ENCODE data around the gene RNF157. TPM values are rescaled to one million over a fixed set of nuclear protein-coding genes. Genes with fewer than 3 reads are reported as not detected.

The RNF157 gene
- total and polyA plus RNA-seq, 2 of the 13 experiments (the other 11 are each of a cell fraction or from before 2014, with no cell fraction given) = 0.44 to 1.5 TPM

DNA sequence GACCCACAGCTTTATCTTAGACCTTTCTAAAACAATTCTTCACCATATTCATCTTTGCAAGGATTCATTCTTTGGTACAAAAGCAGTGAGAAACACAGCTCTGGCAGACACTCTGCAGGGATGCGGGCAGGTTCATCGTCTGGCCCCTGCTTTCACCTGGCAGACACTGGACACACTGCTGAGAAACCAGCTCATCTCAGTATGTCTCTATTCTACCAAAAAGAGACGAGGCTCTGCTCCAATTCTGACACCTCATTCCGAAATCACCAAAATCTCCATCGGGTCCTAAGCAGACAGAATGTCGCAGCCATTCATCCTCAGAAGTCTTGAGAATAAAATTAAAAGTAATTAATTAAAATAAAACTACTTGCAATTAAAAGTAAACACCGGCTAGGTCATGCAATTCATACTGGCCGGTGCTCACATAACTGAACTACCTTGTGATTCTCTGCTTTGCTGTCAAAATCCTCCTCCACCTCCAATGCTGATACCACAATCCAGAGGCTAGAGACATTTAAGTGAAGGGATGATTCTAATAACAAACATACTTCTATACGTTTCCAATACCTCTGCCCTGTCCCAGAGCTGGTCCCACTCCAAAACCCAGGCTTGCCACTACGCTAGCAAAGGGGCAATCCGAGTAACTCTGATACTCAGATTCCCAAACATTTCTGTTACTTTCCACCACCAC lies 1.3 kb downstream of the RNF157 start:
- ChIA-PET CTCF (ENCODE audit: low intra/inter-chr PET ratio, low total read pairs) (no interaction called here), POLR2A (interaction anchor here (1.3 to 2.7 kb wide), 6 partner anchors 8 to 459 kb away, joined by 5 to 32 read pairs (median 12); partner anchors contain the start of gene UBALD2)
- BruUV-seq (replicated peaks) = no TSS peak
- intact Hi-C loops (cut with micrococcal nuclease; ENCODE audit: unreplicated experiment) = loop anchor here (1.0 to 2.0 kb wide), 3 partner anchors 18 to 40 kb away; no protein-coding TSS in a partner anchor
- Histone ChIP-seq H3K27ac (ENCODE audit: extremely low read length, insufficient read depth, low read length) (no peak overlapping the region), H3K4me3 (replicated peaks in 1 of 3; ENCODE audit: insufficient read depth in 1 of 3, low read depth in 2 of 3, low read length in 3 of 3) (no peak overlapping the region), H3K4me2 (ENCODE audit: low read depth, low read length) (no peak overlapping the region; the same call in 1 of the 2 replicates), H3K79me2 (ENCODE audit: insufficient read depth, low read length) (no peaks in the 10 kb centered on the region), H3K9me3 (ENCODE audit: low read length) (no peaks in the 10 kb centered on the region), H4K20me1 (ENCODE audit: insufficient read depth, low read length) (no peaks in the 10 kb centered on the region), H3K9ac (ENCODE audit: insufficient read depth, low read depth, low read length) (no peak overlapping the region), H2AFZ (ENCODE audit: low read length) (no peak overlapping the region), H3K4me1 (ENCODE audit: insufficient read depth, low read length) (peaks cover 41% of the 10 kb centered on the region), H3K36me3 (replicated peaks in 1 of 2; ENCODE audit: control insufficient read depth in 1 of 2, insufficient read depth in 2 of 2, low read length in 2 of 2) (no peaks in the 10 kb centered on the region), H3K27me3 (ENCODE audit: control insufficient read depth in 1 of 2, insufficient read depth in 2 of 2, low read length in 2 of 2) (peaks cover 12 to 46% of the 10 kb centered on the region in 2 experiments; a peak in 4 of 5 replicates)
- in situ Hi-C loops (cut with HindIII; ENCODE audit: extremely low pct_ligation_motif_present, low pct_unique_long_range_greater_than_20kb) = no loop called here
- ATAC-seq = no peak
- no peak for DNase-seq (ENCODE audit: low spot score)
- WGBS (ENCODE audit: low lambda C conversion rate) = 56% methylated on average over 11 of the region's 11 CpGs
- FAIRE-seq = no peak
- TF ChIP-seq RBM39 (IDR thresholded peaks at IDR 0.05; ENCODE audit: low read depth, low read length, poor library complexity, severe bottlenecking) (no peak), GTF3A (CRISPR knock-in tag; conservative IDR thresholded peaks at IDR 0.05) (no peak), ATF2 (CRISPR knock-in tag; IDR thresholded peaks at IDR 0.05) (no peak), SMYD3 (CRISPR knock-in tag; IDR thresholded peaks at IDR 0.05) (no peak), TBX2 (CRISPR knock-in tag; IDR thresholded peaks at IDR 0.05; ENCODE audit: borderline replicate concordance) (no peak), ZNF883 (CRISPR knock-in tag; IDR thresholded peaks at IDR 0.05; ENCODE audit: not compliant biosample characterization) (no peak), RFXANK (CRISPR knock-in tag; IDR thresholded peaks at IDR 0.05) (no peak), ISL2 (CRISPR knock-in tag; IDR thresholded peaks at IDR 0.05) (no peak), IRF2 (CRISPR knock-in tag; IDR thresholded peaks at IDR 0.05) (no peak), SIX4 (CRISPR knock-in tag; IDR thresholded peaks at IDR 0.05) (no peak)
- TF ChIP-seq, protein P1, sequence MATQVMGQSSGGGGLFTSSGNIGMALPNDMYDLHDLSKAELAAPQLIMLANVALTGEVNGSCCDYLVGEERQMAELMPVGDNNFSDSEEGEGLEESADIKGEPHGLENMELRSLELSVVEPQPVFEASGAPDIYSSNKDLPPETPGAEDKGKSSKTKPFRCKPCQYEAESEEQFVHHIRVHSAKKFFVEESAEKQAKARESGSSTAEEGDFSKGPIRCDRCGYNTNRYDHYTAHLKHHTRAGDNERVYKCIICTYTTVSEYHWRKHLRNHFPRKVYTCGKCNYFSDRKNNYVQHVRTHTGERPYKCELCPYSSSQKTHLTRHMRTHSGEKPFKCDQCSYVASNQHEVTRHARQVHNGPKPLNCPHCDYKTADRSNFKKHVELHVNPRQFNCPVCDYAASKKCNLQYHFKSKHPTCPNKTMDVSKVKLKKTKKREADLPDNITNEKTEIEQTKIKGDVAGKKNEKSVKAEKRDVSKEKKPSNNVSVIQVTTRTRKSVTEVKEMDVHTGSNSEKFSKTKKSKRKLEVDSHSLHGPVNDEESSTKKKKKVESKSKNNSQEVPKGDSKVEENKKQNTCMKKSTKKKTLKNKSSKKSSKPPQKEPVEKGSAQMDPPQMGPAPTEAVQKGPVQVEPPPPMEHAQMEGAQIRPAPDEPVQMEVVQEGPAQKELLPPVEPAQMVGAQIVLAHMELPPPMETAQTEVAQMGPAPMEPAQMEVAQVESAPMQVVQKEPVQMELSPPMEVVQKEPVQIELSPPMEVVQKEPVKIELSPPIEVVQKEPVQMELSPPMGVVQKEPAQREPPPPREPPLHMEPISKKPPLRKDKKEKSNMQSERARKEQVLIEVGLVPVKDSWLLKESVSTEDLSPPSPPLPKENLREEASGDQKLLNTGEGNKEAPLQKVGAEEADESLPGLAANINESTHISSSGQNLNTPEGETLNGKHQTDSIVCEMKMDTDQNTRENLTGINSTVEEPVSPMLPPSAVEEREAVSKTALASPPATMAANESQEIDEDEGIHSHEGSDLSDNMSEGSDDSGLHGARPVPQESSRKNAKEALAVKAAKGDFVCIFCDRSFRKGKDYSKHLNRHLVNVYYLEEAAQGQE (IDR thresholded peaks at IDR 0.05; ENCODE audit: borderline replicate concordance in 1 of 2, low read depth in 1 of 2, low read length in 2 of 2) = no peak
- TF ChIP-seq, protein P2, sequence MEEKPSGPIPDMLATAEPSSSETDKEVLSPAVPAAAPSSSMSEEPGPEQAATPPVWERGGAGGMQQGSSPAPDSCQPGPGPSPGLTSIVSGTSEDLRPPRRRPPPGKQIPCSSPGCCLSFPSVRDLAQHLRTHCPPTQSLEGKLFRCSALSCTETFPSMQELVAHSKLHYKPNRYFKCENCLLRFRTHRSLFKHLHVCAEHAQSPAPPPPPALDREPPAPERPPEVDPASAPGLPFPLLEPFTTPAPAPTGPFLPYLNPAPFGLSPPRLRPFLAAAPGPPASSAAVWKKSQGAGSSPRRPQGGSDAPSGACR (CRISPR knock-in tag; IDR thresholded peaks at IDR 0.05) = no peak
- TF ChIP-seq, protein P3, sequence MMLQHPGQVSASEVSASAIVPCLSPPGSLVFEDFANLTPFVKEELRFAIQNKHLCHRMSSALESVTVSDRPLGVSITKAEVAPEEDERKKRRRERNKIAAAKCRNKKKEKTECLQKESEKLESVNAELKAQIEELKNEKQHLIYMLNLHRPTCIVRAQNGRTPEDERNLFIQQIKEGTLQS (CRISPR knock-in tag; IDR thresholded peaks at IDR 0.05) = no peak
